ENCODE data around the gene TRAPPC8.
A peak's percentile ranks its signal among the peaks of the same experiment; 100 is the strongest.
"Not testable (repeated sequence)": the region's sequence is repeated elsewhere in the genome, so short reads cannot be mapped to it uniquely, and the experiment has no call there.

Gene TRAPPC8

DNA sequence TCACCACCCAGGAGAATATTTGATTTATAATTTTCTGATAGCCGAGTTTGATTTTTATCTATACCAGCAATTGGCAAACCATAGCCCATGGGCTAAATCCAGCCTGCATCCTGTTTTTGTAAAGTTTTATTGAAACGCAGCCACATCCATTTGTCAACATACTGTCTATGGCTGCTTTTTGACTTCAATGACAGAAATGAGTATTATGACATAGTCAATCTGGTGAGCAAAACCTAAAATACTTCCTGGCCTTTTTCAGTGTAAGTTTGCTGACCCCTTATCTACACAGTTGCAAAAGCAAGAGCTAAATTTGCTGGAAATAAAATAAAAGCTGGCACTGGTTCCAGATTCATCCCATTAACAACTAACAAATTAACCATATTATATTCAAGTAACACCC is 102.4 kb downstream of the TRAPPC8 start:
- DNase-seq, result no peak

DNA sequence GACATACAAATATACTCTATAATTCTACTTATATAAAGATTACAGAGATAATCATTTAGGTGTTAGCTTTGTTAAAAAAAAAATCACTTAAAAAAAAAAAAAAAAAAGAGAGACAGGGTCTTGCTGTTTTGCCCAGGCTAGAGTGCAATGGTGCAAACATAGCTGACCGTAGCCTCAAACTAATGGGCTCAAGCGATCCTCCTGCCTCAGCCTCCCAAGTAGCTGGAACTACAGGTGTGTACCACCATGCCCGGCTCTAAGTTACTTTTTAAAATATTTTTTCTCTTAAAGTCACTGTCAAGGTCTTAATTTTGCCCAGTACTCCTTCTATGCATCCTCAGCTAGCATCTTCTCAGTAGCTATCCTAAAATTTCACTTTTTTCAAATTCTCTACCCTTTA is 105.0 kb downstream of the TRAPPC8 start:
- DNase-seq, result no peak

DNA sequence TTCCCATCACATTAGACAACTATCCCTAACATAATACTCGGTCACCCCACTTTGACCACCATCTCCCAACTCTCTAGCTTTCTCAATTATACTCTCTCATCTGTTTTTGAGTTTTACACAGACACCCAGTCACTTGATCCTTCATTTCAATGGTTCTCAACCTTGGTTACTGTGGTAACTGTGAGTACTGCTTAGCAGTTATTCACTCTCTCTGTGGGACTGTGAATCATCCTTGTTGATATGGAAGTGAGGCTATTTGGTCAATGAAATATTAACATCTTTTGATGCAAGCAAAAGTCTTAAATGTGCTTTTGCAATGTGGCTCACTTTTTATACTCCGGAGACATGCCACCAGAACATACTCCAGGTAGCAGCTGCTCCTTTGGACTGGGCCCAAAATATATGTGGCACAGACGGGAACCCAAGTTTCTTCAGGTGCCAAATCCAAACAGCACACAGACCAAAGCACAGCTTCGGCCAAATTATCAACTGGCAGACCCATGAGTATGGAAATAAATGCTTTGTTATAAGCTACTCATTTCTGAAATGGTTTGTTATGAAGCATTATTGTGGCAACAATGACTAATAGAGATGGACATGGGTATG is 107.3 kb downstream of the TRAPPC8 start:
- DNase-seq, result no peak

DNA sequence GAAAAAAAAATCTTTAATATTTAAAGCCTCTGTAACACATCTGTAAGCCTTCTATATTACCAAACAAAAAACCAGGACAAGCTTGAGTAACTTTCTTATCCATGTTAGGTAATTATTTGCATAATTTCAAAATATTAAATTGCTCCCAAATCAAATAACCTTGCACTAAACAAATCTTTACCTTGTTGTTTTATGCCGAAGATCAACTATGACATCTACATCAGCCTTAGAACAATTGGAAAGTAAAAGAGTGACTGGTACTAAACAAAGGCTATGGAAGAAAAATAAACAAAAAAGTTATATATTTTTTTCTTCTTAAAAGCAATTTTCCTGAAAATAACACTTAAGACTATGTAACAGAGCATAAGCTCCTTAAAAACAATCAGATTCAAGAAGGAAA is 111.0 kb downstream of the TRAPPC8 start:
- no peak for DNase-seq

DNA sequence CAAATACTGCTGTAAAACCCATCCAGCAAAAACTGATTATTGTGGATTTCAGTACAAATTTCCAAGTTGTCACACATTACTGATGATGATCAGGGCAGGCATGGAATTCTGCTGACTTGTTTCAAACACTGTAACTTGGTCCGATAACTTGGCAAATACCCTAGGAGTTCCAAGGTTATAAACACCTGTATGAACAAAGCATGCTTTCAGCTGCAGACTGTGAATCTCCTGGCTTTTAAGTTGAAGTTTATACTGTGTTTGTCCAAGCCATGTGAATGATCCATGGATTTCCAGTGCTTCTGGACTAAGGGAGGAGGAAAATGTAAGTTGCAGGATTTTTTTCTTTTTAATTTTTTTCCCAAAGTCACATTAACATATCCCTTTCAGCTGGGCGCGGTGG is 112.2 kb downstream of the TRAPPC8 start:
- DNase-seq, result no peak

DNA sequence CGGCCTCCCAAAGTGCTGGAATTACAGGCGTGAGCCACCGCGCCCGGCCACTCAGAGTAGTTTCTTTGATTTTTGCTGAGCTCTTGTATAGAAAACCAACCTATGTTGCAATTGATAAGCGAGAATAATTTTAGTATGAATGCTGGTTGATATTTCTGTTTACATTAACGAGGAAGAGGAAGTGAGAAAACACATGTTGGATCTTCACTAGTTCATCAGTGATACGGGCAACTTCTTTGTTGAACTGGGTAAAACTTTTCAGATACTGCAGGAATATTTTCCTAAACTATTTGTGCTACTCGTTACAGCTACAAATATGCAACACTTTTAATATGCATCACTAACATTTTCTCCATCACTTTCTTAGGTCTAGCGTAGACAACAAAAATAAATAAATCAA is 114.3 kb downstream of the TRAPPC8 start:
- DNase-seq, result no peak

DNA sequence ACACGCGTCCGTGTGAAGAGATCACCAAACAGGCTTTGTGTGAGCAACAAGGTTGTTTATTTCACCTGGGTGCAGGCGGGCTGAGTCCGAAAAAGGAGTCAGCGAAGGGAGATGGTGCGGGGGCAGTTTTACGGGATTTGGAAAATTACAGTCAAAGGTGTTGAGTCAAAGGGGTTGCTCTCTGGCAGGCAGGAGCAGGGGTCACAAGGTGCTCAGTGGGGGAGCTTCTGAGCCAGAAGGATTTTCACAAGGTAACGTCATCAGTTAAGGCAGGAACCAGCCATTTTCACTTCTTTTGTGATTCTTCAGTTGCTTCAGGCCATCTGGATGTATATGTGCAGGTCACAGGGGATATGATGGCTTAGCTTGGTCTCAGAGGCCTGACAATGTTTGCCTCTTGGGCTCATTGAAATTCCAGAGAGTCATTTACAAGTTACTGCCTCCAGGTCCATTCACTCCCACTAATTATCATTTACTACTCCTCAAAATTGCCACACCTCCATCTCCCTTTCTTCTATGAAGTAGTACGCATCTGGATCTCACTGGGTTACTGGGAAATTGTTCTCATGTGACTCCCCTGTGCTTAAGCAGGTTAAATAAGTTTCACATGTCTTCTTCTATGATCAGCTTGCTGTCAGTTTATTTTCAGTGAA is 116.1 kb downstream of the TRAPPC8 start:
- DNase-seq, result not testable (repeated sequence)

DNA sequence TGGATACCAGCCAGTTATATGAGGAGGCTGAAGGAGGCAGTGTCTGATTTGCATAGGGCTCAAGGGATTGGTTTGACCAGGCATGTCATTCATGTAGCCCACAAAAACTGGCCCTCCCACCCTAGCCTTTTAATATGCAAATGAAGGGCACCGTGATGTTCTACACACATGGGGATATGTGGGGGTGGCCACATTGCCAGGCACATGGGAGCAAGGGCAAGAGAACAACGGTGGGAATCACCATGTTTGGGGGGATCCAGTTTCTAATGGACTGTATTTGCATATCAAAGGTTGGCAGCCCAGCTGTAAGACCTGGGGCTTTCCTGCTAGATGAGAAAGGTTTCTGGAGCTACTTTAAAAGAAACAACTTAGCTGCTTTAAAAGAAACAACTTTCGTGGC is 117.2 kb downstream of the TRAPPC8 start:
- DNase-seq, result no peak

DNA sequence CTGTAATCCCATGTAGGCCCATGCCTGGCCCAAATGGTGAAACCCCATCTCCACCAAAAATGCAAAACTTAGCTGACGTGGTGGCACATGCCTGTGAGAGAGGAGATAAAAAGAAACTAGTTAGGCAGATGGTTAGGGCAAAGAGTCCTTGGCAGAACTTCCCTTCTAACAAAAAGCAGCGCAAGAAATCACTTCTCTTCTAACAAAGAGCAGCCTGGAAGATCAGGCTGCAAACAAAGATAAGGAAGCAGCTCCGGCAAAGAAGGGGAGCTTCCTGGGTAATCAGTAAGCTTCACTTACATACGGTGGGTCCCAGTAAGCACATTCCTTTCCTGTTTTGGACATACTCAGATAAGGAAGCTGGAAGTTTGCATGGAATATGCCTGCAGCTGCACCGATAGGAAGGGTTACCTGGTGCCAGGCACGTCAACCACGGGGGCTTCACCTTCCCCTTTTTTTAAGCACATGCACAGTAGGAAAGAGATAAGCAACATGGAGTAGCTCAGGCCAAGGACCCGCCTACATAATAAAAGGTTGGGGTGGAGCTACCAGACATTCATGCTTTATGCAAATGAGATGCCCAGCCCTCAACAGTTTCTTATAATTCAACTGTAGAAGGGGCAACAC is 121.3 kb downstream of the TRAPPC8 start:
- no peak for DNase-seq

DNA sequence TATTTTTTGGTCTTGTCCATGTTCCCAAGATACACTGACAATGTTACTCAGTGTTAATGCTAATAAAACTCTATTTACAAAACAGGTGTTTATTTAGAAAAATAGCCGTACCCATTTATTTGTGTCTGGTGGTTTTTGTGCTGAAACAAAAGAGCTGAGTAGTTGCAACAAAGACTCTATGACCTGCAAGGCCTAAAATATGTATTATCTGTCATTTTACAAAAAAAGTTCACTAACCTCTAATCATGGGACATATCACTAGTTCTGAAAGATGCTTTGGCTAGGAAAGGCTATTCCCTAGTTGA is 123.1 kb downstream of the TRAPPC8 start:
- no peak for DNase-seq

DNA sequence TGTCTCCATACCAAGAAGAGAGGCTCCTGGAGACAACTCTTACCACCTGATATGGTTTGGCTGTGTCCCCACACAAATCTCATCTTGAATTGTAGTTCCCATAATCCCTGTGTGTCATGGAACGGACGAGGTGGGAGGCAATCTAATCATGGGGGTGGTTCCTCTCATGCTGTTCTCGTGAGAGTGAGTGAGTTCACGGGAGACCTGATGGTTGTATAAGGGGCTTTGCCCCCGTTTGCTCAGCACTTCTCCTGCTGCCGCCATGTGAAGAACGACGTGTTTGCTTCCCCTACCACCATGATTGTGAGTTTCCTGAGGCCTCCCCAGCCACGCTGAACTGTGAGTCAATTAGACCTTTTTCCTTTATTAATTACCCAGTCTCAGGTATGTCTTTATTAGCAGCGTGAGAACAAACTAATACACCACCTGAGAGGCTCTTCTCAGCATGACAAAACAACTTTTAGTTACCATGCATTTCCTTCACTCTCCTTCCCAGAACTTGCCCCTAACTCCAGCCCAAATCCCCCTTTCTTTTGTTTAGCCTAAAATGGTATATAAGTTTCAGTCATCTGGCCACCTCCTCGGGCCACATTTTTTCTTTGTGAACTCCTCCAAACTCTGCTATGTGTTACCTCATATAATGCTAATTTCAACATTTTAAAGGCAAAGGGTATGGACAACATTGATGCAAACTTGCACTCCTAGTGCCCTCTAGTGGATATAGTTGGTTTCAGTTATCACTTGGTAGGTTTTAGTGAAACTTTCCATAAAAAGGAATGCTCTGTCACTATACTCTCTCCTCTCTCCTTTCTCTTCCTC is 123.6 kb downstream of the TRAPPC8 start:
- DNase-seq, result peak; percentile 45

DNA sequence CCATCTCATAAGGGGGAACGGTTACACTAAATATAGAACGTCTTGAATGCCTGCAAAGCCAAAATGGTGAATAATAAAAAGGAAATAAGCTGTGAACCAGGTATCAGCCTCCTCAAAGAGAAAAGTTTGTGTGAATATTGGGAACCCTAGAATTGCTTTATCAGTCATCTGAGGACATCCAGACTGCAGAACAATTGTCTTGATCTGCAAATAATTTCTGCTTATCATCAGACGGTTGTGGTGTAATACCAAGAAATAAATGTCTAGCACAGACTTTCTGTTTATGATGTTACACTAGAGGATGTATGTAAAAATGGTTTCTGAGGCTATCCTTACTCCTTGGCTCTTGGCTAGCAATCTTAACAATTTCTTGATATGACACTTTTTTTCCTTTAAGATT is 128.8 kb downstream of the TRAPPC8 start:
- DNase-seq, result no peak

DNA sequence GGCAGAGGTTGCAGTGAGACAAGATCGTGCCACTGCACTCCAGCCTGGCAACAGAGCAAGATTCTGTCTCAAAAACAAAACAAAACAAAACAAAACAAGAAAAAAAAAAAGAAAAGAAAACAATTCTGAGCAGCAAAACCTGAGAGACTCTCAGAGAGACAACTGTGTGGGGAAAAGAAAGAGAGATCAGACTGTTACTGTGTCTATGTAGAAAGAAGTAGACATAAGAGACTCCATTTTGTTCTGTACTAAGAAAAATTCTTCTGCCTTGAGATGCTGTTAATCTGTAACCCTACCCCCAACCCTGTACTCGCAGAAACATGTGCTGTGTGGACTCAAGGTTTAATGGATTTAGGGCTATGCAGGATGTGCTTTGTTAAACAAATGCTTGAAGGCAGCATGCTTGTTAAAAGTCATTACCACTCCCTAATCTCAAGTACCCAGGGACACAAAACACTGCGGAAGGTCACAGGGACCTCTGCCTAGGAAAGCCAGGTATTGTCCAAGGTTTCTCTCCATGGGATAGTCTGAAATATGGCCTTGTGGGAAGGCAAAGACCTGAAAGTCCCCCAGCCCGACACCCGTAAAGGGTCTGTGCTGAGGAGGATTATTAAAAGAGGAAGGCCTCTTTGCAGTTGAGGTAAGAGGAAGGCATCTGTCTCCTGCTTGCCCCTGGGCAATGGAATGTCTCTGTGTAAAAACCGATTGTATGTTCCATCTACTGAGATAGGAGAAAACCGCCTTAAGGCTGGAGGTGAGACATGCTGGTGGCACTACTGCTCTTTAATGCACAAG is 132.4 kb downstream of the TRAPPC8 start:
- not testable (repeated sequence) for DNase-seq

DNA sequence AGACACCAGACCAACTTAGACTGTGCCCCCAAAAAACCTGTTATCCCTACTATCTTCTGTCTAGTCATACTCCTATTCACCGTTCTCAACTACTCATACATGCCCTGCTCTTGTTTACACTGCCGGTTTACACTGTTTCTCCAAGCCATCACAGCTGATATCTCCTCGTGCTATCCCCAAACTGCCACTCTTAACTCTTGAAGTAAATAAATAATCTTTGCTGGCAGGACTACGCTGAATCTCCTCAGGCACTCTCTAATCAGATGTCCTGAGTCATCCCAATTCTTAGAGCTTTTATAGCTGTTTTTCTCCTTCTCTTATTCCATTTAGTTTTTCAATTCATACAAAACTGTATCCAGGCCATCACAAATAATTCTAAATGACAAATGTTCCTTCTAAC is 133.9 kb downstream of the TRAPPC8 start:
- not testable (repeated sequence) for DNase-seq

DNA sequence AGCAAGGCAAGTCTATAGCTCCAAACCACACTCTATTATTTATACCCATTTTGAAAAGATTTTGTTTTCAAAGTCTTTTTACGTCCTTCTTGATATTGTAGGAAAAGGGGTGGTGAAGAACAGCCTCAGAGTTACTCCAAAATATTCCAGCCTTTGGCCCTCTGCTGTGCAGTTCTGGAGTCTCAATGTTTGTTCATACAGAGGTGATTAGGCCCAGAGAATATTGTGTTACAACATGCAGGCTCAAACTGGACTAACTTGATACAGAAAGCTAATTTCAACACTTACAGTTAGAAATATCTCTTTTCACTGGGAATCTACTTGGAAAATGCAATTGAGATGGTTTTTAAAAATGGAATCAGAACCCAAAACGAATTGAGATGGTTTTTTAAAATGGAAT is 141.8 kb downstream of the TRAPPC8 start:
- DNase-seq, result no peak

DNA sequence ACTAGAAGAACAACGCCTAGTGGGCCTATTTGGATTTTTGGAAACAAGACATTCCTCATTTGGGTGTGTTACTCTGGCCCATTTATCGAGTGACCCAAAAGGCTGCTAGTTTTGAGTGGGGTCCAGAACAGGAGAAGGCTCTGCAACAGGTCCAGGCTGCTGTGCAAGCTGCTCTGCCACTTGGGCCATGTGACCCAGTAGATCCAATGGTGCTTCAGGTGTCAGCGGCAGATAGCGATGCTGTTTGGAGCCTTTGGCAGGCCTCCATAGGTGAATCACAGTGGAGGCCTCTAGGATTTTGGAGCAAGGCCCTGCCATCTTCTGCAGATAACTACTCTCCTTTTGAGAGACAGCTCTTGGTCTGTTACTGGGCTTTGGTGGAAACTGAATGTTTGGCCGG is 143.7 kb downstream of the TRAPPC8 start:
- DNase-seq, result not testable (repeated sequence)

DNA sequence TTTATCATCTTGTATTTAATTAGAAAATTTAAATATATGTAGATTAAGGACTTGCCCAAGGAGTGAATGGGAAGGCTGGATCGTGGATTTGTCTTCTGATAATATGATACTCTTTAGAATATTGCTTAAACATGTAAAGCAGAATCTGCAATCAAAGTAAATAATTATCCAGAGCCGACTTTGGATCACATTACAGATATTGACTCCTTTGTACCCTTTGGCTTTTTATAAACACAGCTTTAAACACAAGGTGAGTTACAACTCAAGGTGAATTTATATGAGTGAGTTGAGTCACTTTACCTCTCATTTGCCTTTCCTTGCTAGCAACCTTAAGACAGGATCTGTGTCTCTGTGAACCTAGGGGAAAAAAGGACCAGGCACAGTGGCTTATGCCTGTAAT is 144.5 kb downstream of the TRAPPC8 start:
- DNase-seq, result no peak

DNA sequence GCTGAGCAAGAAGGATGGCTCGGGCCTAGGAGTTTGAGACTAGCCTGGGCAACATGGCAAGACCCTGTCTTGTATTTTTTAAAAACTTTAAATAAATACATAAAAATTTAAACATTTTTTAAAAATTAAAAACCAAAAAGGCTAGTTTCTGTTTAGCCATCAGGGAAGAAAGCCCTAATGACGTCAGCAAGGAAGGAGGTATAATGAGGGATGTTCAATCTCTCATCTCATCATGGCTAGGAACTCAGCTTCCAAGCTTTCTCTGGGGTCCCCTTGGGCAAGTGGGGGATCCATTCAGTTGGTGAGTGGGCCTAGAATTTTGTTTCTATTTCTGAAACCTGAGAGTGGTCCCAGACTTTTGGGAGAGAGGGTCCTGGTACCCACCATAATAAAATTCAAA is 147.2 kb downstream of the TRAPPC8 start:
- DNase-seq, result no peak

DNA sequence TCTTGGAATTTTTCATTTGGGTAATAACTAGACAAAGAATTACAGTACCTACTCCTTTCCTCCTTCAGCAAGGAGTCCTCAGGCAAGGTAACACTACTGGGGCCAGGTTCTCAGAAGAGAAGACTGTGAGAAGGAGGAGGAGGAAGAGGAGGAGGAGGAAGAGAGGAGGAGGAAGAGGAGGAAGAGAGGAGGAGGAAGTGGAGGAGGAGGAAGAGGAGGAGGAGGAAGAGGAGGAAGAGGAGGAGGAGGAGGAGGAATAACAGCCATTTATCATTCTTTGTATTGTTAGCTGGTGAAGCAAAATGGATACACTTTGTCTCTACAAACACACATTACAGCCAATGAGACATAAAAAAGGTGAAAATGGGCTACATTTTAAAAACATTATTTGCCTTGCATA is 149.4 kb downstream of the TRAPPC8 start:
- no peak for DNase-seq

DNA sequence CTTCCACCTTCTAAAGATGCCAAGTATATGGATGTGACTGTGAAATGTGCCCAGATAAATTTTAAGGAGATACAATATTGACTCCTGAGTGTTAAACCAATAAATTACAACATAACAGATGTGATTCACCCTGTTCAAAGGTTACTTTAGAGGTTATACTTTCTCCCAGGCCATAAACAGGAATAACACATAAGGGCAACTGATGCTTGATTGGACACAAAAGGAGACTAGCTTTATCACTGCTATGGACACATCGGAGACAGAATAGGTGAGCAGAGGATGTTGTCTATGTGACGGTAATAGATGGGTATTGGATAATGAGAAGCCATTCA is 150.4 kb downstream of the TRAPPC8 start:
- no peak for DNase-seq

DNA sequence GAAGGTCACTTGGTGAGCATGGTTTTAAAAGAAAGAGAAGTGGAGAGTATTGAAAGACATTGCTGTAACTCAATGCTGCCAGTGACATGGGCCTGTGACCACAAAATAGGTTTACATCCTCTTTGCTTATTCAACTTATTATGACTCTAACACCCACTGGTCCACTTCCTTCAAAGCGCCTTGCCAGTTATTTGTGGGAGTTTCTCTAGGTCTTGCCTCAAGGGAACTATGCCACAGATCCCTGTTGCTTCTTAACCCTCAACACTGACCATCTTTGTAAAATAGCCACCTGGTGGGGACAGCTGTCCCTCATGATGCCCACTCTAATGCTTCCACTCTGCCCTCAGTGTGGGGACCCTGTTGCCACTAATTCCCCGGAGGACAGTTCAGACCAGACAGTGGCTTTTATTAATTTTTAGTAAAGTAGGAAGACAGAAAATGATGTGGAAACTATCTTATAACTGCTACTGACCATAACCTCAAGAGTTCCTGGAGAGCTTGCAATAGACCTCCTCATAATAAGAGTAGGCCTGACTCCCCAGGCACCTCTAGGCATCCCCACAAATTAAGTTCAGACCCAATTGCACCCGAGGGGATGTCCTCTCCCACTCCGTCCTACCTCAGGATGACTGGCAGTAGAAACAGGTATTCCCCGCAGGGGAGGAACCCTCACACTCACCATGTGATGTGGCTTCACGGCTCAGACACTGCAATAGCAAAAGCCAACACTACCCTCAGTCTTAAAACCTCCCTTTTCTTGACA is 150.9 kb downstream of the TRAPPC8 start:
- DNase-seq, result no peak

DNA sequence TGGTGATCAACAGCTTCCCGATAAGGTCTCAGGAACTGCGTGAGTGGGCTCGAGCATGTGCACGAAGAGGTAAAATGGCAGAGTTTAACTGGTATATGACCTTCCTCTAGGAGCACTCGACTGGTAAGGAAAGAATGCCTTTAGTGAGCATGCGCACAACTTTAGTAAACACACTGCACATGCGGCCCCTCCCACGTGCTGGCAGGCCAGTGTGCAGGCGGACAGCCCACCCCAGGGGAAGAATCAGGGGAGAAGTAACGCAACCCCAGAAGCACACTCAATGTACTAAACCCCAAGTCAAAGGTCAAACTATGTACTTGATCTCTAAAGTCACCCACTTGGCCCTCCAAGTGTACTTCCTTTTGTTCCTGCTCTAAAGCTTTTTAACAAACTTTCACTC is 153.5 kb downstream of the TRAPPC8 start:
- DNase-seq, result no peak

DNA sequence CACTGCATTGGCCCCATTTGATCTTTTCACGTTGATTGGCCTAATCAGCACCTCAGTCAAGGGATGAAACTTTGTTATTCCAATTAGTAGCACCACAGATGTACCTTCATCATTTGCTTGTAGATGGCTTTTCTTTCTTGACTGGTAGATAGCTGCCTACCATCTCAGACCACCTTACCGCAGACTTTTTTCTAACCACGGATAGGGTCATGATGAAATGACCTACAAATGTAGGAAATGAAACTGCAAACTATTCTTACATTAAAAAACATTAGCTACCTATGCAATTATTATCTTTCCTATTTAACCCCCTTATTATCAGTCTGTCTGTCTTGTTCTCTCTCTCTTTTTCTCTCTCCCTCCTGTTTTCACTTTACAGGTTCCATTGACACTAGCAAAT is 159.9 kb downstream of the TRAPPC8 start:
- DNase-seq, result no peak

Measured in NCI-H1694 (cell line).